Upper lobe of left lung (tissue), 6 donors: ENCODE data around the gene CD207. TPM values are rescaled to one million over a fixed set of nuclear protein-coding genes. Genes with fewer than 3 reads are reported as not detected.

ENCODE experiments used
- ATAC-seq, 2 donors: fragments of 200-7000 bp; cut with Tn5 transposase; one replicate each; pipeline ENCODE4 v1.9.1; 2022; ENCODE audit warnings: mild to moderate bottlenecking in 2 of 2, moderate library complexity in 2 of 2; ENCODE audit not compliant: low FRiP score in 2 of 2
- DNase-seq, 2 donors: peaks; one replicate each; pipeline ENCODE4 v3.0.0-alpha.2; 2019 to 2020
- H3K27ac ChIP-seq, 4 donors: fragments of 200-600 bp; sonication (generic); one replicate each; pipeline ENCODE4 v1.5.1; 2016 to 2019
- H3K27me3 ChIP-seq, 4 donors: fragments of 200-600 bp; sonication (generic); one replicate each; pipeline ENCODE4 v1.5.1; 2017 to 2019
- H3K36me3 ChIP-seq, 4 donors: fragments of 200-600 bp; sonication (generic); one replicate each; pipeline ENCODE4 v1.5.1; 2016 to 2019
- H3K4me1 ChIP-seq, 4 donors: fragments of 200-600 bp; sonication (generic); one replicate each; pipeline ENCODE4 v1.5.1; 2018 to 2019
- H3K4me3 ChIP-seq, 4 donors: fragments of 200-600 bp; sonication (generic); one replicate each; pipeline ENCODE4 v1.5.1; 2017 to 2019; ENCODE audit warnings: mild to moderate bottlenecking in 2 of 4, moderate library complexity in 1 of 4
- H3K9me3 ChIP-seq, 4 donors: fragments of 200-600 bp; sonication (generic); one replicate each; pipeline ENCODE4 v1.5.1; 2018 to 2019
- CTCF ChIP-seq, 6 experiments: fragments of 450-650 bp in 4 of 6; fragments of 200-600 bp in 2 of 6; sonication (generic) in 2 of 6; IDR thresholded peaks; one replicate each; pipeline ENCODE4 v1.5.1; 2016 to 2019; ENCODE audit warnings: antibody characterized with exemption in 6 of 6
- EP300 ChIP-seq, 4 donors: sonication (generic); formaldehyde crosslinking; IDR thresholded peaks; one replicate each; pipeline ENCODE4 v1.5.1; 2017; ENCODE audit warnings: antibody characterized with exemption in 4 of 4, control low read depth in 2 of 4
- POLR2A ChIP-seq, 4 donors: fragments of 450-650 bp; IDR thresholded peaks; one replicate each; pipeline ENCODE4 v1.5.1; 2016 to 2017; ENCODE audit warnings: antibody characterized with exemption in 4 of 4, mild to moderate bottlenecking in 2 of 4
- POLR2AphosphoS5 ChIP-seq, 2 donors: sonication (generic); formaldehyde crosslinking; IDR thresholded peaks; one replicate each; pipeline ENCODE4 v1.5.1; 2017; ENCODE audit warnings: antibody characterized with exemption in 2 of 2
- WGBS, 2 donors: methylation state at CpG; one replicate each; pipeline ENCODE4 v1.1.5; 2017 to 2018; 5-methylcytosine and 5-hydroxymethylcytosine counted together
- total RNA-seq, 6 donors: library from RNA; depleted of rRNA in 4 of 6; stranded (reverse); fragments of >200 nt in 4 of 6; gene quantifications; one replicate each; pipeline versions ENCODE4 v1.1.0 to v1.2.1, GENCODE V29; 2016 to 2021
- donor health status: DM: no; HTN: no; CAD: no; lungs with moderate emphysema.
- donor health status: DM: no; HTN: yes; CAD: no; lungs with severe emphysema.

CD207 gene
- total RNA-seq, 6 donors from 2014 or later: 0.74 to 2.2 TPM; not detected in 4

GRCh38 chr2:70808983-70809958, 26.3 kb downstream of the CD207 start:
- TF ChIP-seq POLR2AphosphoS5 (IDR thresholded peaks at IDR 0.05) (no peak), EP300 (IDR thresholded peaks at IDR 0.05) (no peak), POLR2A (IDR thresholded peaks at IDR 0.05) (no peak), CTCF (IDR thresholded peaks at IDR 0.05) (no peak)
- H3K9me3 ChIP-seq: no peaks in the 10 kb centered on the region
- no peak overlapping the region for H3K27ac ChIP-seq
- H3K4me1 ChIP-seq: no peaks in the 10 kb centered on the region
- WGBS, 2 donors: 89 to 94% methylated on average over 12 of the region's 12 CpGs
- ATAC-seq (peak; percentile 12 to 47), DNase-seq (no peak)
- no peak overlapping the region for H3K4me3 ChIP-seq
- H3K27me3 ChIP-seq: no peaks in the 10 kb centered on the region
- no peaks in the 10 kb centered on the region for H3K36me3 ChIP-seq

DNA sequence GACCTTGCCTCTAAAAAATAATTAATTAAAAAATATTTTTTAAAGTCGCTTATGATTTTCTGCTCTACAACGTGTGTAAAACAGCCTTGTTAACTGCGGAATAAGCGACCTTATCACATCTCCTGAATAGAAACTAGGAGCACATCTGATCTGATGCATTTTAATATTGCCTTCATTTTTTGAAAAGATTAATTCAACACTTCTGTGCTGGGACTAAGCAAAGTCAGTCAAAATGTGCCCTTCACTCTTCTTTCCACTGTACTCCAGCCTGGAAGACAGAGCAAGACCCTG, 27.8 kb downstream of the CD207 start:
- DNase-seq: no peak
- Histone ChIP-seq H3K36me3 (no peaks in the 10 kb centered on the region), H3K27ac (no peak overlapping the region), H3K9me3 (no peaks in the 10 kb centered on the region), H3K27me3 (no peaks in the 10 kb centered on the region), H3K4me1 (no peaks in the 10 kb centered on the region), H3K4me3 (no peak overlapping the region)
- 89 to 94% methylated on average over 4 of the region's 4 CpGs for WGBS, 2 donors
- TF ChIP-seq POLR2AphosphoS5 (IDR thresholded peaks at IDR 0.05): no peak
- TF ChIP-seq CTCF (IDR thresholded peaks at IDR 0.05): no peak
- TF ChIP-seq EP300 (IDR thresholded peaks at IDR 0.05): no peak
- TF ChIP-seq POLR2A (IDR thresholded peaks at IDR 0.05): no peak
- no peak for ATAC-seq

GRCh38 chr2:70807102-70807827, 28.4 kb downstream of the CD207 start:
- Histone ChIP-seq H3K27me3 (no peaks in the 10 kb centered on the region), H3K36me3 (no peaks in the 10 kb centered on the region), H3K9me3 (no peaks in the 10 kb centered on the region), H3K4me1 (no peaks in the 10 kb centered on the region), H3K27ac (no peak overlapping the region), H3K4me3 (no peak overlapping the region)
- ATAC-seq (no peak), DNase-seq (no peak)
- TF ChIP-seq POLR2AphosphoS5 (IDR thresholded peaks at IDR 0.05): no peak
- TF ChIP-seq EP300 (IDR thresholded peaks at IDR 0.05): no peak
- TF ChIP-seq CTCF (IDR thresholded peaks at IDR 0.05): no peak
- no peak for TF ChIP-seq POLR2A (IDR thresholded peaks at IDR 0.05)
- 78 to 82% methylated on average over 6 of the region's 6 CpGs for WGBS, 2 donors

- no peak for DNase-seq
- Histone ChIP-seq H3K36me3 (no peaks in the 10 kb centered on the region), H3K4me3 (no peak overlapping the region), H3K9me3 (no peaks in the 10 kb centered on the region), H3K27ac (no peak overlapping the region), H3K27me3 (no peaks in the 10 kb centered on the region), H3K4me1 (no peaks in the 10 kb centered on the region)
- TF ChIP-seq POLR2A (IDR thresholded peaks at IDR 0.05) (no peak), CTCF (IDR thresholded peaks at IDR 0.05) (no peak), POLR2AphosphoS5 (IDR thresholded peaks at IDR 0.05) (no peak), EP300 (IDR thresholded peaks at IDR 0.05) (no peak)
- 60 to 61% methylated on average over 6 of the region's 6 CpGs for WGBS, 2 donors
- ATAC-seq: no peak
Observed at GRCh38 chr2:70806620-70807019, 29.0 kb downstream of the CD207 start.
